CD14-positive monocyte (primary cell): Measurements from ENCODE around the gene NPM3. TPM values are rescaled to one million over a fixed set of nuclear protein-coding genes. Genes with fewer than 3 reads are reported as not detected.
A peak's percentile ranks its signal among the peaks of the same experiment; 100 is the strongest.

Source experiments
- DNase-seq, 3 donors: peaks; one replicate each; pipeline ENCODE4 v3.0.0-alpha.2; 2011 to 2022
- H2AFZ ChIP-seq: 2 replicates; pipeline ENCODE4 v1.6.0; 2012; ENCODE audit warnings: mild to moderate bottlenecking, low read depth, low read length, inconsistent platforms; ENCODE audit not compliant: insufficient read depth, poor library complexity, severe bottlenecking
- H3K27ac ChIP-seq, 2 donors: 1 replicate in 1 of 2; 2 replicates in 1 of 2; pipeline ENCODE4 v1.5.1; 2012 to 2013; ENCODE audit warnings: low read length in 2 of 2, control low read depth in 1 of 2, inconsistent platforms in 1 of 2, low read depth in 1 of 2, mild to moderate bottlenecking in 1 of 2
- H3K27me3 ChIP-seq, 2 donors: one replicate each; pipeline versions ENCODE4 v1.6.0 to v1.6.1; 2011 to 2013; ENCODE audit warnings: low read length in 2 of 2; ENCODE audit not compliant: control insufficient read depth in 2 of 2, insufficient read depth in 2 of 2
- H3K36me3 ChIP-seq, 2 donors: replicated peaks in 1 of 2; 1 replicate in 1 of 2; 2 replicates in 1 of 2; pipeline versions ENCODE4 v1.5.1 to v1.6.1; 2012 to 2013; ENCODE audit warnings: low read length in 2 of 2, control low read depth in 1 of 2, inconsistent platforms in 1 of 2, mild to moderate bottlenecking in 1 of 2; ENCODE audit not compliant: insufficient read depth in 2 of 2, control insufficient read depth in 1 of 2
- H3K4me1 ChIP-seq, 2 donors: 1 replicate in 1 of 2; 2 replicates in 1 of 2; pipeline versions ENCODE4 v1.5.1 to v1.6.1; 2012 to 2013; ENCODE audit warnings: low read length in 2 of 2, control low read depth in 1 of 2, inconsistent platforms in 1 of 2, mild to moderate bottlenecking in 1 of 2, moderate library complexity in 1 of 2; ENCODE audit not compliant: insufficient read depth in 2 of 2, control insufficient read depth in 1 of 2
- H3K4me2 ChIP-seq: replicated peaks from 2 replicates; pipeline ENCODE3; 2012; ENCODE audit warnings: low read length, moderate library complexity, mild to moderate bottlenecking; ENCODE audit not compliant: poor library complexity, severe bottlenecking; ENCODE audit errors: extremely low read depth
- H3K4me3 ChIP-seq, 3 experiments: fragments of 200-600 bp in 1 of 3; sonication (generic) in 1 of 3; replicated peaks in 1 of 3; 1 replicate in 2 of 3; 2 replicates in 1 of 3; pipeline ENCODE4 v1.5.1; 2011 to 2013; ENCODE audit warnings: low read length in 3 of 3, mild to moderate bottlenecking in 3 of 3, control low read depth in 2 of 3, low read depth in 2 of 3, inconsistent platforms in 1 of 3, moderate library complexity in 1 of 3
- H3K79me2 ChIP-seq: 2 replicates; pipeline ENCODE4 v1.6.0; 2012; ENCODE audit warnings: mild to moderate bottlenecking, control low read depth, inconsistent platforms, low read length, moderate library complexity; ENCODE audit not compliant: insufficient read depth
- H3K9ac ChIP-seq: 2 replicates; pipeline ENCODE4 v1.6.0; 2017; ENCODE audit warnings: low read length, mild to moderate bottlenecking; ENCODE audit not compliant: insufficient read depth, poor library complexity, severe bottlenecking
- H3K9me3 ChIP-seq, 2 donors: replicated peaks in 1 of 2; 1 replicate in 1 of 2; 2 replicates in 1 of 2; pipeline versions ENCODE4 v1.5.1 to v1.6.1; 2012 to 2013; ENCODE audit warnings: low read length in 2 of 2, control low read depth in 1 of 2; ENCODE audit not compliant: control insufficient read depth in 1 of 2, insufficient read depth in 1 of 2
- H4K20me1 ChIP-seq: 2 replicates; pipeline ENCODE4 v1.6.0; 2012; ENCODE audit warnings: mild to moderate bottlenecking, low read length, control low read depth, moderate library complexity; ENCODE audit not compliant: insufficient read depth
- H3K27ac Mint-ChIP-seq, 7 donors: one replicate each; pipeline ENCODE4 v1.8.0; 2020; ENCODE audit warnings: mild to moderate bottlenecking in 7 of 7, mixed read lengths in 7 of 7, moderate library complexity in 6 of 7, inconsistent platforms in 2 of 7
- H3K27me3 Mint-ChIP-seq, 3 donors: one replicate each; pipeline ENCODE4 v1.8.0; 2021 to 2022; ENCODE audit warnings: low read depth in 3 of 3, mild to moderate bottlenecking in 3 of 3, mixed read lengths in 3 of 3, moderate library complexity in 3 of 3, inconsistent platforms in 1 of 3
- H3K36me3 Mint-ChIP-seq, 2 donors: one replicate each; pipeline ENCODE4 v1.8.0; 2020; ENCODE audit warnings: mixed read lengths in 2 of 2, inconsistent platforms in 1 of 2, mild to moderate bottlenecking in 1 of 2
- H3K4me1 Mint-ChIP-seq: one replicate; pipeline ENCODE4 v1.8.0; 2020; ENCODE audit warnings: mild to moderate bottlenecking, mixed read lengths
- H3K4me3 Mint-ChIP-seq, 2 donors: one replicate each; pipeline ENCODE4 v1.8.0; 2020; ENCODE audit warnings: mild to moderate bottlenecking in 2 of 2, mixed read lengths in 2 of 2, moderate library complexity in 1 of 2
- H3K9me3 Mint-ChIP-seq, 7 donors: one replicate each; pipeline ENCODE4 v1.8.0; 2020 to 2022; ENCODE audit warnings: mixed read lengths in 7 of 7, mild to moderate bottlenecking in 6 of 7, moderate library complexity in 6 of 7, inconsistent platforms in 2 of 7
- WGBS: methylation state at CpG from one replicate; pipeline ENCODE4 v1.1.5; 2013; ENCODE audit warnings: missing lambda C conversion rate; ENCODE audit not compliant: insufficient coverage; 5-methylcytosine and 5-hydroxymethylcytosine counted together
- intact Hi-C, 2 donors: fragments of 100-400 bp; cut with micrococcal nuclease; formaldehyde crosslinking; loops; one replicate each; pipeline versions ENCODE4 v1.15.0 to v1.15.1; 2023
- polyA plus RNA-seq, 3 donors: library from polyadenylated mRNA; depleted of rRNA in 1 of 3; unstranded in 2 of 3; stranded (reverse) in 1 of 3; fragments of 300-500 nt in 2 of 3; fragments of >200 nt in 1 of 3; fragmentation: Illumina TruSeq in 2 of 3; gene quantifications; 1 replicate in 2 of 3; 2 replicates in 1 of 3; pipeline ENCODE4 v1.2.3, GENCODE V29; 2012 to 2021
- TF ChIP-seq, protein P1 (sequence below): fragments of 200-600 bp; IDR thresholded peaks from one replicate; pipeline ENCODE4 v1.8.0; 2022; ENCODE audit warnings: antibody characterized with exemption, mild to moderate bottlenecking

NPM3 gene
- polyA plus RNA-seq, 3 donors: 1.2 to 8.1 (median 3.8) TPM

DNA sequence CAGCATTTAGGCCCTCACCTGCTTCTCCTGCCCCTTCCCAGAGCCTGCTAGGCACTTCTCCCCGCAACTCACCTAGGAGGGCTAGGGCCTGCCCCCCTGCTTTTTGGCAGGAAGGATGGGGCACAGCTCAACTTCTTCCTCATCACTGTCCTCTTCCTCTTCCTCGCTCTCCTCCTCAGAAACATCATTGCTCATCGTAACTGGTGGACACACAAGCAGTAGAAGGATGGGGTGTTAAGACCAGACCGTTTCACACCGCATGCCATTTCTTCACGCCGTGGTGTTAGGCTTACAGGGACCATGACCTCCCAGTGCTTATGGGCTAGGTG is 1.6 kb downstream of the NPM3 start:
- no peak overlapping the region for H3K4me3 ChIP-seq
- H2AFZ ChIP-seq: no peak overlapping the region
- H3K79me2 ChIP-seq: no peaks in the 10 kb centered on the region
- intact Hi-C loops: loop anchor here (5.0 kb wide), 3 partner anchors 179 to 569 kb away; partner anchors contain the start of gene HPS6 (in 1 of the 2)
- no peak overlapping the region for H3K4me3 Mint-ChIP-seq
- peaks cover 61% of the 10 kb centered on the region for H4K20me1 ChIP-seq
- peaks cover 22 to 27% of the 10 kb centered on the region in 2 donors for H3K36me3 ChIP-seq
- H3K9me3 Mint-ChIP-seq: peaks cover 0 to 13% (median 6%) of the 10 kb centered on the region in 7 donors
- WGBS: 86% methylated on average over 5 of the region's 7 CpGs
- no peak overlapping the region for H3K4me2 ChIP-seq
- no peak overlapping the region for H3K9ac ChIP-seq
- peaks cover 35 to 52% of the 10 kb centered on the region in 2 donors for H3K4me1 ChIP-seq
- no peak for DNase-seq
- peak overlapping the region in 2 of 7 donors; percentile 64 for H3K27ac Mint-ChIP-seq
- H3K9me3 ChIP-seq: peaks cover 0 to 21% of the 10 kb centered on the region in 2 donors
- no peak overlapping the region for H3K27ac ChIP-seq
- H3K4me1 Mint-ChIP-seq: peaks cover 47% of the 10 kb centered on the region
- TF ChIP-seq, protein P1, sequence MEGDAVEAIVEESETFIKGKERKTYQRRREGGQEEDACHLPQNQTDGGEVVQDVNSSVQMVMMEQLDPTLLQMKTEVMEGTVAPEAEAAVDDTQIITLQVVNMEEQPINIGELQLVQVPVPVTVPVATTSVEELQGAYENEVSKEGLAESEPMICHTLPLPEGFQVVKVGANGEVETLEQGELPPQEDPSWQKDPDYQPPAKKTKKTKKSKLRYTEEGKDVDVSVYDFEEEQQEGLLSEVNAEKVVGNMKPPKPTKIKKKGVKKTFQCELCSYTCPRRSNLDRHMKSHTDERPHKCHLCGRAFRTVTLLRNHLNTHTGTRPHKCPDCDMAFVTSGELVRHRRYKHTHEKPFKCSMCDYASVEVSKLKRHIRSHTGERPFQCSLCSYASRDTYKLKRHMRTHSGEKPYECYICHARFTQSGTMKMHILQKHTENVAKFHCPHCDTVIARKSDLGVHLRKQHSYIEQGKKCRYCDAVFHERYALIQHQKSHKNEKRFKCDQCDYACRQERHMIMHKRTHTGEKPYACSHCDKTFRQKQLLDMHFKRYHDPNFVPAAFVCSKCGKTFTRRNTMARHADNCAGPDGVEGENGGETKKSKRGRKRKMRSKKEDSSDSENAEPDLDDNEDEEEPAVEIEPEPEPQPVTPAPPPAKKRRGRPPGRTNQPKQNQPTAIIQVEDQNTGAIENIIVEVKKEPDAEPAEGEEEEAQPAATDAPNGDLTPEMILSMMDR: no peak
- H3K27me3 Mint-ChIP-seq: peaks cover 30 to 41% (median 33%) of the 10 kb centered on the region in 3 donors
- H3K27me3 ChIP-seq: peaks cover 25 to 31% of the 10 kb centered on the region in 2 donors
- peaks cover 35 to 36% of the 10 kb centered on the region in 2 donors for H3K36me3 Mint-ChIP-seq

GRCh38 chr10:101780818-101781654 is 2.2 kb downstream of the NPM3 start:
- H3K9ac ChIP-seq: no peak overlapping the region
- peaks cover 25 to 34% of the 10 kb centered on the region in 2 donors for H3K27me3 ChIP-seq
- Mint-ChIP-seq H3K9me3 (peaks cover 0 to 13% (median 6%) of the 10 kb centered on the region in 7 donors), H3K36me3 (peaks cover 29 to 30% of the 10 kb centered on the region in 2 donors), H3K4me3 (no peak overlapping the region), H3K27ac (peak overlapping the region in 1 of 7 donors; percentile 11), H3K4me1 (peaks cover 47% of the 10 kb centered on the region), H3K27me3 (peaks cover 33 to 45% (median 35%) of the 10 kb centered on the region in 3 donors)
- peaks cover 16 to 21% of the 10 kb centered on the region in 2 donors for H3K36me3 ChIP-seq
- no peak overlapping the region for H3K4me2 ChIP-seq
- H3K79me2 ChIP-seq: no peaks in the 10 kb centered on the region
- H3K27ac ChIP-seq: no peak overlapping the region
- peaks cover 55% of the 10 kb centered on the region for H4K20me1 ChIP-seq
- TF ChIP-seq, protein P1: peak; percentile 94
- no peak overlapping the region for H3K4me3 ChIP-seq
- no peak overlapping the region for H2AFZ ChIP-seq
- DNase-seq: peak; percentile 42 to 61 (median 48)
- peaks cover 35 to 52% of the 10 kb centered on the region in 2 donors for H3K4me1 ChIP-seq
- H3K9me3 ChIP-seq: peaks cover 0 to 21% of the 10 kb centered on the region in 2 donors
- 77% methylated on average over 8 of the region's 14 CpGs for WGBS
- intact Hi-C loops: loop anchor here (5.0 kb wide), 3 partner anchors 179 to 569 kb away; partner anchors contain the start of gene HPS6 (in 1 of the 2)
